Keratinocyte (primary cell): ENCODE measurements around the gene BATF. TPM values are rescaled to one million over a fixed set of nuclear protein-coding genes. Genes with fewer than 3 reads are reported as not detected.

Experiments
- DNase-seq: peaks from one replicate; pipeline ENCODE4 v3.0.0-alpha.2; 2011; ENCODE audit warnings: low read depth, missing footprints, low spot score
- FAIRE-seq: peaks from 2 replicates; lab custom pipeline; 2011; peaks lifted over from hg19 to GRCh38; lab: Jason Lieb, UNC
- H2AFZ ChIP-seq: 2 replicates; pipeline ENCODE4 v1.6.0; 2012; ENCODE audit warnings: low read length, control low read depth, inconsistent platforms; ENCODE audit not compliant: control insufficient read depth
- H3K27ac ChIP-seq: 2 replicates; pipeline ENCODE4 v1.5.1; 2011; ENCODE audit warnings: low read length; ENCODE audit not compliant: control insufficient read depth, insufficient read depth
- H3K27me3 ChIP-seq: 3 replicates; pipeline ENCODE4 v1.6.0; 2011; ENCODE audit warnings: low read length; ENCODE audit not compliant: control insufficient read depth, insufficient read depth; ENCODE audit errors: extremely low read depth
- H3K36me3 ChIP-seq, 2 experiments: 2 replicates in 1 of 2; 3 replicates in 1 of 2; pipeline ENCODE4 v1.5.1; 2011; ENCODE audit warnings: low read length in 2 of 2, mild to moderate bottlenecking in 1 of 2; ENCODE audit not compliant: control insufficient read depth in 2 of 2, insufficient read depth in 2 of 2; ENCODE audit errors: extremely low read depth in 1 of 2
- H3K4me1 ChIP-seq: 3 replicates; pipeline ENCODE4 v1.5.1; 2011; ENCODE audit warnings: low read length; ENCODE audit not compliant: control insufficient read depth, insufficient read depth; ENCODE audit errors: extremely low read depth
- H3K4me2 ChIP-seq: 3 replicates; pipeline ENCODE4 v1.6.0; 2011; ENCODE audit warnings: low read depth, low read length; ENCODE audit not compliant: control insufficient read depth, insufficient read depth; ENCODE audit errors: extremely low read depth
- H3K4me3 ChIP-seq, 3 experiments: fragments of 200-600 bp in 1 of 3; sonication (generic) in 1 of 3; 2 replicates in 2 of 3; 3 replicates in 1 of 3; pipeline ENCODE4 v1.5.1; 2011 to 2016; ENCODE audit warnings: low read length in 3 of 3, mild to moderate bottlenecking in 3 of 3, control low read depth in 2 of 3, inconsistent platforms in 1 of 3, low read depth in 1 of 3, mixed read lengths in 1 of 3, mixed run types in 1 of 3, moderate library complexity in 1 of 3; ENCODE audit not compliant: control insufficient read depth in 2 of 3, insufficient read depth in 2 of 3; ENCODE audit errors: extremely low read depth in 1 of 3
- H3K79me2 ChIP-seq: 2 replicates; pipeline ENCODE4 v1.6.0; 2012; ENCODE audit warnings: low read length; ENCODE audit not compliant: control insufficient read depth, insufficient read depth
- H3K9ac ChIP-seq: 3 replicates; pipeline ENCODE4 v1.6.0; 2011; ENCODE audit warnings: low read length; ENCODE audit not compliant: control insufficient read depth, insufficient read depth; ENCODE audit errors: extremely low read depth
- H3K9me1 ChIP-seq: 3 replicates; pipeline ENCODE4 v1.6.0; 2011; ENCODE audit warnings: low read length; ENCODE audit not compliant: control insufficient read depth, insufficient read depth; ENCODE audit errors: extremely low read depth
- H3K9me3 ChIP-seq: 2 replicates; pipeline ENCODE4 v1.5.1; 2012; ENCODE audit warnings: low read depth, low read length; ENCODE audit not compliant: control insufficient read depth
- H4K20me1 ChIP-seq: 3 replicates; pipeline ENCODE4 v1.6.0; 2011; ENCODE audit warnings: low read length; ENCODE audit not compliant: control insufficient read depth, insufficient read depth; ENCODE audit errors: extremely low read depth
- EZH2 ChIP-seq: IDR thresholded peaks from one replicate; pipeline ENCODE4 v1.6.1; 2012; ENCODE audit warnings: inconsistent platforms, mild to moderate bottlenecking, low read length, moderate library complexity
- dilution Hi-C: fragments of 300-500 bp; cut with MboI; formaldehyde crosslinking; loops from one replicate; pipeline ENCODE4 v1.7.0; 2020; ENCODE audit warnings: low sequenced_read_pairs; ENCODE audit not compliant: extremely low pct_ligation_motif_present
- polyA plus RNA-seq, 5 experiments: library from polyadenylated mRNA; depleted of rRNA in 3 of 5; stranded (reverse) in 3 of 5; stranded (forward) in 1 of 5; unstranded in 1 of 5; fragments of >200 nt; gene quantifications; 1 replicate in 1 of 5; 2 replicates in 3 of 5; 3 replicates in 1 of 5; pipeline versions ENCODE4 v1.2.1 to v1.2.3, GENCODE V29; 2011 to 2012; ENCODE audit warnings: missing spikeins in 2 of 5, low read depth in 1 of 5, low replicate concordance in 1 of 5
- TF ChIP-seq, protein P1 (sequence below), 3 experiments: IDR thresholded peaks in 1 of 3; conservative IDR thresholded peaks in 1 of 3; optimal IDR thresholded peaks in 1 of 3; 2 replicates in 2 of 3; 3 replicates in 1 of 3; pipeline versions ENCODE3 to v1.5.1; 2011; ENCODE audit warnings: low read length in 3 of 3, mild to moderate bottlenecking in 3 of 3, moderate library complexity in 2 of 3, control low read depth in 1 of 3, inconsistent platforms in 1 of 3; ENCODE audit not compliant: insufficient read depth in 2 of 3; ENCODE audit errors: extremely low read depth in 1 of 3

Gene BATF
- polyA plus RNA-seq, 1 donor (not counting 4 experiments of a cell fraction or from before 2014, with no cell fraction given) = not detected

DNA sequence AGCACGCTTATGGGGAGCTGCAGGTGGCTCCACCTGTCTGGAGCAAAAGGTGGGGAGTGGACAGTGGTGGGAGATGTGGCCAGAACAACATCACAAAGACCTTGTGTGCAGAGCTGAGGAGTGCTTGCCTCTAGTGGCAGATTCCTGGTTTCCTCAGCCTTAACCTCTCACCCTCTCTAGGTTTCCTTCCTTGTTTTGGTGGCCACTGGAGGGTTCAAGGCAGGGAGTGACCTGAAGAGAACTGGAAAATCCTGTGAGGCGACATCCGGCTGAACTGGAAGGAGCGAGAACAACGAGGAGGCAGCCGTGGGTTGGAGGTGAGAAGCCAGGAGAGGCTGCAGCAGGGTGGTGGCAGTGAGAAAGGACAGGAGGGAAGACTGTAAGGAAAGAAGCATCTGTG, 49.8 kb downstream of the BATF start:
- Histone ChIP-seq H2AFZ (no peak overlapping the region), H3K9ac (no peak overlapping the region), H3K4me3 (no peak overlapping the region), H3K4me2 (no peak overlapping the region), H3K79me2 (no peaks in the 10 kb centered on the region), H3K9me1 (no peaks in the 10 kb centered on the region), H3K36me3 (no peaks in the 10 kb centered on the region), H3K9me3 (no peaks in the 10 kb centered on the region), H3K4me1 (no peaks in the 10 kb centered on the region), H3K27ac (no peak overlapping the region), H3K27me3 (peaks cover 16% of the 10 kb centered on the region), H4K20me1 (no peaks in the 10 kb centered on the region)
- TF ChIP-seq, protein P1, sequence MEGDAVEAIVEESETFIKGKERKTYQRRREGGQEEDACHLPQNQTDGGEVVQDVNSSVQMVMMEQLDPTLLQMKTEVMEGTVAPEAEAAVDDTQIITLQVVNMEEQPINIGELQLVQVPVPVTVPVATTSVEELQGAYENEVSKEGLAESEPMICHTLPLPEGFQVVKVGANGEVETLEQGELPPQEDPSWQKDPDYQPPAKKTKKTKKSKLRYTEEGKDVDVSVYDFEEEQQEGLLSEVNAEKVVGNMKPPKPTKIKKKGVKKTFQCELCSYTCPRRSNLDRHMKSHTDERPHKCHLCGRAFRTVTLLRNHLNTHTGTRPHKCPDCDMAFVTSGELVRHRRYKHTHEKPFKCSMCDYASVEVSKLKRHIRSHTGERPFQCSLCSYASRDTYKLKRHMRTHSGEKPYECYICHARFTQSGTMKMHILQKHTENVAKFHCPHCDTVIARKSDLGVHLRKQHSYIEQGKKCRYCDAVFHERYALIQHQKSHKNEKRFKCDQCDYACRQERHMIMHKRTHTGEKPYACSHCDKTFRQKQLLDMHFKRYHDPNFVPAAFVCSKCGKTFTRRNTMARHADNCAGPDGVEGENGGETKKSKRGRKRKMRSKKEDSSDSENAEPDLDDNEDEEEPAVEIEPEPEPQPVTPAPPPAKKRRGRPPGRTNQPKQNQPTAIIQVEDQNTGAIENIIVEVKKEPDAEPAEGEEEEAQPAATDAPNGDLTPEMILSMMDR (optimal IDR thresholded peaks at IDR 0.05 in 1 of 3, IDR thresholded peaks at IDR 0.05 in 1 of 3, conservative IDR thresholded peaks at IDR 0.05 in 1 of 3; ENCODE audit: extremely low read depth in 1 of 3, insufficient read depth in 2 of 3, low read length in 3 of 3) = no peak
- TF ChIP-seq EZH2 = no peak
- no peak for FAIRE-seq
- DNase-seq = no peak
- dilution Hi-C loops = no loop called here

DNA sequence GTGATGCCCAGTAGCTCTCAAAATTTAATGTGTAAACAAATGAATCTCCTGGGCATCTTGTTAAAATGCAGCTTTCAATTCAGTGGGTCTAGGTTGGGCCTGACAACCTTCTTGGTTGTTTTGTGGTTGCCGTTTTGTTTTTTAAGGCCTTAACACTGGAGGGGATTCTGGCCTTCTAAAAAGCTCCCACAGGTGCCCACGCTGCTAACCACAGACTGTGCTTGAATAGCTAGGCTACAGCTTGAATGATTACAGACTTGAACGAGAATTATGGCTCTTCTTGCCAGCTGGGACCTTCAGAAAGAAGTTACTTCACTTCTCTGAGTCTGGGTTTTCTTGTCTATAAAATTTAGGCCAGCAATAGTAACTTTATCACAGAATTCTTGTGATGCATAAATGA, 54.8 kb downstream of the BATF start:
- H3K27ac ChIP-seq = no peak overlapping the region
- FAIRE-seq = no peak
- dilution Hi-C loops = no loop called here
- no peak for DNase-seq
- no peaks in the 10 kb centered on the region for H3K9me1 ChIP-seq
- no peaks in the 10 kb centered on the region for H3K79me2 ChIP-seq
- H4K20me1 ChIP-seq = no peaks in the 10 kb centered on the region
- TF ChIP-seq, protein P1 (optimal IDR thresholded peaks at IDR 0.05 in 1 of 3, IDR thresholded peaks at IDR 0.05 in 1 of 3, conservative IDR thresholded peaks at IDR 0.05 in 1 of 3; ENCODE audit: extremely low read depth in 1 of 3, insufficient read depth in 2 of 3, low read length in 3 of 3) = no peak
- no peak for TF ChIP-seq EZH2
- peaks cover 8% of the 10 kb centered on the region for H3K4me1 ChIP-seq
- no peak overlapping the region for H3K4me3 ChIP-seq
- no peak overlapping the region for H2AFZ ChIP-seq
- no peak overlapping the region for H3K4me2 ChIP-seq
- no peaks in the 10 kb centered on the region for H3K9me3 ChIP-seq
- peaks cover 18% of the 10 kb centered on the region for H3K27me3 ChIP-seq
- H3K36me3 ChIP-seq = no peaks in the 10 kb centered on the region
- H3K9ac ChIP-seq = no peak overlapping the region
